Right renal pelvis (tissue), 4 donors: ENCODE results near the gene PHRF1. TPM values are rescaled to one million over a fixed set of nuclear protein-coding genes. Genes with fewer than 3 reads are reported as not detected.
A peak's percentile ranks its signal among the peaks of the same experiment; 100 is the strongest.
"Not testable (repeated sequence)": the region's sequence is repeated elsewhere in the genome, so short reads cannot be mapped to it uniquely, and the experiment has no call there.

ENCODE experiments used
- DNase-seq, 4 donors: peaks; one replicate each; pipeline ENCODE4 v3.0.0-alpha.2; 2013; ENCODE audit warnings: low read depth in 4 of 4, low spot score in 3 of 4, missing footprints in 1 of 4
- polyA plus RNA-seq, 4 donors: library from polyadenylated mRNA; unstranded; fragments of 120-200 nt; gene quantifications; one replicate each; pipeline ENCODE4 v1.2.1, GENCODE V29; 2013; ENCODE audit not compliant: insufficient read length in 4 of 4

Gene PHRF1
- polyA plus RNA-seq, 4 donors = 21.1 to 27.4 (median 21.9) TPM

- DNase-seq = peak; percentile 75 to 87 (median 76)
These were observed 7.7 kb upstream of the PHRF1 start for GRCh38 chr11:568306-569157.

DNA sequence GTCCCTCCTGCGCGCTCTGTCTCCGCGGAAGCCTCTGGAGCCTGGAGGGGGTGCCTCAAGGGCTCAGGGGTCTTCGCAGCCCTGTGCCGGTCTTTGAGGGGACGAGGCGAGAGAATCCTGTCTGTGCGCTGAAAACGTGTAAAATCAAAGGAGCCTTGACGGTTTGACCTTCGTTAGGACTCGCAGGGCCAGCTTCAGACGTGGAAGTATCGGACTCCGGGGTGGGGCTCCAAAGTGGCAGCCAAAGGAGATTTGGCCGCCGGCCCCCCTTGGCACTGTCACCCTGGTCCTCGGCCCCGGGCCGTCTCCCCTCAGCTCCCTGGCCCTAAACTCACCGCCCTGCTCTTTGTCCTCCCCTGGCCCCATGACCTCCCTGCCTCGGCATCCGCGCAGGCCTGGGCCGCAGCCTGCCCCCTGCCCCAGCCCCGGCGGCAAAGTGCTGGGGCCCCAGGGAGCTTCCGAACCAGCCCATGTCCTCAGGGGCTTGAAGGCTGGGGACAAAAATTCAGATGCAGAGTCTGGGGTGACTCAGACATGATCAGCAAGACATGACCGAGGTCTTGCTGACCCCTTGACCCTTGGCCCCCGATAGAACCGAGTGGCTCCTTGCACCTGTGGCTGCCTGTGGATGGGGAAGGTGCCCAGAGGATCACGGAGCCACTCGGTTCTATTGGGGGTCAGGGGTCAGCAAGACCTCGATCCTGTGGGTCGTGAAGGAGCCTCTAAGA is 6.9 kb upstream of the PHRF1 start:
- no peak for DNase-seq

- DNase-seq = no peak
These were observed 4.5 kb upstream of the PHRF1 start for GRCh38 chr11:571802-572185.

DNA sequence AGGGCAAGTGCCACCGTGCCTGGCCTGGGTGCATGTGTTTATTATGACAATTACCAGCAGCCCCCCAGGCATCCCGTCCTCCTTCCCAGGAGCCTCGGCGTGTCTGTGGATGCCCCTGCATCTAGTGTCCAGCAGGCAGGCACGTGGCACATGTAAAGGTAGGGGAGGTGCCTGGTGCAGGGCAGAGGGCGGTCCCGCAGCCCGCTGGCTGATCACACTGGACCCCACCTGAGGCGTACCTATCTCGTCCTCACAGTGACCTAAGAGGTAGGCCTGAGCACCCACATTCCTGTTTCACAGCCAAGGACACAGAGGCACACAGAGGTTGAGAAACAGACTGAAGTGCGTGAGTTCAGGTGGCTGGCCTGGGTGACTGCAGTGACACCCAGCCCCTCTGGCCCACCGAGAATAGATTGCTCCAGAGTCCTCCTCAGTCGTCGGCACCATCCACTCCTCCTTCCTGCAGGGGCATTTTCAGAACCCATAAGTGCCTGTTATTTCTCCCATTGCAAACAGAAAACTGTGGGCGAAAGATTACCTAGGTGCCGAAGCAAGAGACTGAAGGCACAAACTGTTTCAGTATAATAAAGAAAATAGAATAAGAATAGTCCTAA is 3.0 kb upstream of the PHRF1 start:
- no peak for DNase-seq

GRCh38 chr11:574031-574570 is 2.2 kb upstream of the PHRF1 start:
- DNase-seq = not testable (repeated sequence)

DNA sequence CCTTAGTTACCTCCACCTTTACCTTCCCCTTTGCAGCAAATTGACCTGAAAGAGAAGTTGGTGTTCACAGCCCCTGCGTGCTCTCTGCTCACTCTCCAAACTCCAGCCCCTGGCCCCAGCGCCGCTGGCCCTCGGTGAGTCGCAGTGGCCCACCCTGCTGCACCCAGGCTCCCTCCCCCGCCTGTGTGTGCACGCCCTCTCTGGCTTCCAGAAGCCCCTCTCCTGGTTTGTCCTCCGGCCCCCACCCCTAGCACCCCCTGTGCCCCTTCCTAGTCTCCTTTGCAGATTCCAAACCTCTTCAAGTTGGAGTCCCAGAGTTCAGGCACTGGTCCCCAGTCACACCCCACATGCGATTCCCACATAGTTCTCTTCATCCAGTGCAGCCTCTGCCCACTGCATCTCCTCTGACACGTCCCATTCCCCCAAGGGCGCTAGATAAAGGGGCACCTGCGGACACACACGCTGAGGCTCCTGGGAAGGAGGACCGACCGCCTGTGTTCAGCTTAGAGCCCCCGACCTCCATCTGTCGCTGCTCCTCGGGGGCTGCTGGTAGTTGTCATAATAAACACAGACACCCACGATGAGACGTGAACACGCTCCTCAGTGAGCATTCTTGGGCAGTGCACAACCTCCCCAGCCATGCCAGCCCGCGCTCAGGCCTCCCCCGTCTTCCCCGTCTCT is 1.5 kb upstream of the PHRF1 start:
- no peak for DNase-seq

DNA sequence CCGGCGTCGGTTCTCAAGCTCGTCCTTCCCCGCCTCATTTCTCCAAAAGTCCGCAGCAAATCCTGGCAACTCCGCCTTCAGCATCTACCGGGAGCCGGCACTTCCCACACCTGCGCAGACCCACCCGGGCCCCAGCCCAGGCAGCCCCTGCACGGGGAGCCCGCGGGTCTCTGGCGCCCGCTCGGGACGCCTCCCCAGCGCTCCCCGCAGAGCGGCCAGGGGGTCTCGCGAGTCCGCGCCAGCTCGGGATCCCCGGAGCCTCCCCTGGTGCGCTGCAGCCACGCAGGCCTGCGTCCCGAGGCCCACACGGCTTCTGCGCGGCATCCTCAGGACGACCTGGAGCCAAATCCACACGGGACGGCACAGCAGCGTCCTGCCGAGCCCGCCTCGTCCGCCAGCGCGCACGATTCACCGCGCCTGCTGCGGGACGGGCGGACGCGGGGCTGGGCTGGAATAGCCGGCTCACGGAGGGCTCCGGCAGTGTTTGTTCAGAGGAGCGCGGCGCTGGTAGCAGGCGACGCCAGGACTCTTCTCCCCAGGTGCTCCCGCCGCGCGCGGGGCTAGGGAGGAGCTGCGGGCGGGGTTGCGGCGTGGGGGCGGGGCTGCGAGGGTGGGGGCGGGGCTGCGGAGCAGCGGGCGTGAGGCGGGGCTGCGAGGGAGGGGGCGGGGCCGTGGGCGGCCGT is 816 bp upstream of the PHRF1 start:
- DNase-seq = peak in 2 of 4 donors; percentile 49 to 65

GRCh38 chr11:576811-577610 is 741 bp downstream of the PHRF1 start:
- no peak for DNase-seq

DNA sequence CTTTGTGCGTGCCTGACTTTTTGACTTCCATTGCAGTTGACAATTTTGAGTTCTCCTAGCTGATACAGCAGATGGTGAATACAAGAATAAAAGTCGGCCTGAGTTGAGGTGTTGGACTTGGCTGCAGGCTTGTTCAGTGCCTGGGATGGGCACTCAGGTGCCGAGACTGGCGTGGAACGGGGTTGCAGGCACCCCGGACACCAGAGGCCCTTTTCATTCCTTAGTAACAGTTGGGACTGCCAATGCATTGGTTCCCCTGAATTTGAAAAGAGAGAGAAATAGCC is 1.3 kb downstream of the PHRF1 start:
- DNase-seq = no peak

DNA sequence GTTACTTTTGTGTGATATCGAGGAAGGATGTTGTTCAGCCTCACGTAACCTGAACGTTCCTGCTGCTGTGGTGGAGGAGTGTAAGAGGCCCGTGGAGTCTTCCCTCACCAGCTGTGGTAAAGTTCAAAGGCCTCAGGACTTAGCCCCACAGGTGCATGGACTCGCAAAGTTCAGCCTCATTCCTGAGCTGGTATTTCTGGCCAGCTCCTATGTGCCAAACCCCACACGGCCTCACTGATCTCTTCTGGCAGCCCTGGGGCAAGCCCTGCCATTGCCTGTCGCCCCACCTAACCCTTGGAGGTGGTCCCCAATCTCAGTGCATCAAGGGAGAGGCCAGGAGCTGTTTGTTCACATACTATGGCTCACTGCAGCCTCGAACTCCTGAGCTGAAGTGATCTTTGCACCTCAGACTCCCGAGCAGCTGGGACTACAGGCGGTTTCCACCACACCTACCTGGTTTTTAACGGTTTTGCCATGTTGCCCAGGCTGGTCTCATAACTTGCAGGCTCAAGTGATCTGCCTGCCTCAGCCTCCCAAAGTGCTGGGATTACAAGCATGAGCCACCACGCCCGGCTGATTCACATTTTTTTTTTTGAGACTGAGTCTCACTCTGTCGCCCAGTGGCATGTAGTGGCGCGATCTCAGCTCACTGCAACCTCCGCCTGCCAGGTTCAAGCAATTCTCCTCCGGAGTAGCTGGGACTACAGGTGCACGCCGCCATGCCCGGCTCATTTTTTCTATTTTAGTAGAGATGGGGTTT is 2.2 kb downstream of the PHRF1 start:
- DNase-seq = no peak

DNA sequence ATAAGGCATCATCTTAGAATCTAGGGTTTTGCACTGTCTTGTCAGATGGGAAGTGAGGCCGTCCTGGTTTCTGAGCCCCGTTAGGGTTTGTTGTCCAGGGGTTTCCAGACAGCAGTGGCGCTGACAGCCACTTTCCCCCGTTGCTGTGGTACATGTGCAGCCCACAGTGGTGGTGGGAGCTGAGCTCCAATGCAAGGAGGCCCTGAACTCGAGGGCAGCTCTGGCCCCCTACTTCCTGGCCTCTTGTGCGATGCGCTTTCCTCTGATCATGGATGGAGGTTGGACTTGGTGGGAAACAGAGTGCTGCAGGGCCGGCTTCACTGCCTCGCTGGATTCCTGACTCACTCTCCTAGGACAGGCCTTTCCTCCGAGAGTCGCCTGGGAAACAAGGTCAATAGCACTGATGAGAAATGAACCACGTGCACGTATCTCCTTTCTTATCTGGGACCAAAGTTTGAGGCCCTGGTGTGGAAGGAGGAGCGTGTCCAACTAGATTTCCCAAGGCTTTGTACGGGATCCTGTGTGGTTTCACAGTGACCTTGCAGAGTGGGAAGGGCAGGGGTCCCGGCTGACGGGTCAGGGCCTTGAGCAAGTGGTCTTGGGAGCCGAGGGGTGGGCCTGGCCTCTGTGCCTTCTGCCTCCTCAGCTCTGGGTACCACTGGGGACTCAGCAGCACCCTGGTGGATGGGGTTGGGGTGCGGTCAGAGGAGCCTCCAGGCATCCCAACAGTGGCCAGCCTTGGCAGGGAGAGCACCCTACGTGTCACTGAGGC is 3.7 kb downstream of the PHRF1 start:
- DNase-seq = no peak

GRCh38 chr11:581342-581741 is 5.1 kb downstream of the PHRF1 start:
- DNase-seq = no peak

DNA sequence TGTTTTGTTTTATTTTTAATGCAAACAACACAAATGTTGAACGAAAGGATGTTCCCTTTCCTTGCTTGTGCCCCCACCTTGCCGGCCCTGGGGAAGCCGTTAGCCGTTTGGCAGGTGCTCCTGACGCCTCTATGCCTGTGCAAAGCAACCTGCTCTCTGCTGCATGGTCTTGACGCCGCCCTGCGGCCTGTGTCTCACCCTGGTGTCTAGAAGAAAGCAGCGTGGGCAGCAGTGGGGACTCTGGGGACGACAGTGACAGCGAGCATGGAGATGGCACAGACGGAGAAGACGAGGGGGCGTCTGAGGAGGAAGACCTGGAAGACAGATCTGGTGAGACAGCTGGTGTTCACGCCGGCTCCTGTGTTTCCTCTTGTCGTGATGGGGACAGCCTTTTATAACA is 5.5 kb downstream of the PHRF1 start:
- no peak for DNase-seq

GRCh38 chr11:584287-584686 is 8.0 kb downstream of the PHRF1 start:
- DNase-seq = no peak

DNA sequence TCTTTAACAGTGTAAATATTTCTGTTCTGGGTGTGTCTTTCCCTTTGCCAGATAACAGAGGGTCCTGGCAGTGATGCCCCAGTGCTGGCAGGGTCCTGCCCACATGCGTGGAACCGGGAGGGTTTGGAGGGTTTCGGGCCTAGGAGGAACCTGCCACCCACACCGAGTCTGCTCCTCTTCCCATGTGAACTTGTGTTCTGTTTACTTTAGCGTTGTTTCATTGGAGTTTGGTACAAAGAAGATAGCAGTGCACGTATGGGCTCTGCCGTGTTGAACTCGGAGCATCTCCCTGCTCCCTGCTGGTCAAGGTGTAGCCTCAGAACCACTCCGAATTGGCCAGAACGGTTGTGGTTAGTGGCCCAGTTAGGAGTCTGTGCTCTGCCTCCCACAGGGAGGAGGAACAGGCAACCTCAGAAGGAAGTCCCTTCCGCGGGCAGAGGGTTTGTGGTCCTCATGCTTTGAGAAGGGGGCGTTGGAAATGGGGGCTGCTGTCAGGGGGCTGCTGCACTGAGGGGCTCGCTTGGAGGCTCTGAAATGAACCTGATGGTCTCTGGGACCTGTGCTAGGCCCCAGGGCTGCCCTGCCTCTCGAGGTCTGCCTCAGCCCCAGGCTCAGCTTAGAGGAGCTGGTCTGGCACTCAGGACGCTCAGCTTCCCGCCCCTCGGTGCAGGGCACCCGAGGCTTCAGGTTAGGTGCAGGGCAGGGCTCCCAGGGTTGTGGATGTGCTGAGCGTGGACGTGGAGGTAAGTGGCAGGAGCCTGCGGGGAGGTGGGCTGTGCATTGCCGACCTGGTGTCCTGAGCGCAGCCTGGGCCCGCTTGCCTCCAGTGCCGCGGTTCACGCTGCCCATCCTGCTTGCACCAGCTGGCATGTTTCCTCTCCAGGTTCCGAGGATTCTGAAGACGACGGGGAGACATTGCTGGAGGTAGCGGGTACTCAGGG is 10.4 kb downstream of the PHRF1 start:
- no peak for DNase-seq

DNA sequence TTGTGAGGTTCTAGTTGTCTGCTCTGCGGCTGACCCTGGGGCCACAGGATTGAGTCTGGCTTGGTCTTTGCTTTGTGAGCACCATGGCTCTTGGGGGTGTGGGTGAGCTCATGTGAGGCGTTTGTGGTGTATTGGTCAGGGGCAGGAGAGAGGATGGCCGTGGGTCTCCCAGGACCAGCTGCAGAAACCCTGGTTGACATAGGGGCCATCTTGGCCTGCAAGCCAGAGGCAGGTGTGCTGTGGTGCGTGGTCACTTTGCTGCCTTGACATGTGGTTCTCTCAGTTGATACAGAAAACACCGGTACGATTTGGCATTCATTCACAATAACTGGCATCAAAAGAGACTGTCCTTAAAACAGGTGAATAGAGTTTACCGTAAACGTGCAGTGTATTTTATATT is 11.3 kb downstream of the PHRF1 start:
- no peak for DNase-seq

GRCh38 chr11:587978-588380 is 11.7 kb downstream of the PHRF1 start:
- DNase-seq = no peak
